ENCODE results near the gene WDR17. TPM values are rescaled to one million over a fixed set of nuclear protein-coding genes. Genes with fewer than 3 reads are reported as not detected.

The WDR17 gene
- total and polyA plus RNA-seq, 2 donors (not counting 1 experiment from before 2014, with no cell fraction given) = 2.1 to 7.1 TPM

DNA sequence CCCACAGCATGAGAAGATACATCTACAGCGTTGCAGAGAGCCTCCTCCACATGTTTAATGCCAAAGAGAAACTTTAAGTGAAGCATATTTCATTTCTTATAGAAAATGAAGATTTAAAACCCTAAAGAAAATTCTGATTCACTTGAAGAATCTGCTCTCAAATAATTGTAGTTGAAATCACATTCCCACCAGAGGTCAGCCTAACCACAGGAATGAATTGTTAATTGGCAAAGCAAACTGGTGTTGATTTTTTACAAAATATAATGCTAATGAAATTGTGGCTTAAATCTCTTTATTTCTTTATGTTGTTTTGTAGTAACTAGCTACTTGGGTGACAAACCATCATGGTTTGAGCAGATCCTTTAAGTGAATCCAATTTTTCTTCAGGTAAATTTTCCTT lies 31.1 kb upstream of the WDR17 start:
- DNase-seq = peak; percentile 53
- POLR2A ChIA-PET = interaction anchor here (0.5 kb wide), 1 partner anchor 160 kb away, joined by 5 read pairs; no protein-coding TSS in a partner anchor
- peaks cover 0 to 3% (median 0%) of the 10 kb centered on the region in 3 donors for H3K9me3 ChIP-seq (ENCODE audit: control extremely low read depth in 1 of 3, control insufficient read depth in 2 of 3, insufficient read depth in 1 of 3, low read length in 2 of 3)
- intact Hi-C loops (cut with micrococcal nuclease) = loop anchor here (1.0 kb wide), 1 partner anchor 307 kb away; no protein-coding TSS in a partner anchor
- H3K27ac ChIP-seq (ENCODE audit: low read length in 2 of 2) = no peak overlapping the region
- TF ChIP-seq CTCF (IDR thresholded peaks at IDR 0.05) (peak; percentile 53), EZH2 (IDR thresholded peaks at IDR 0.05; ENCODE audit: borderline replicate concordance, insufficient read depth, low read depth, low read length, poor library complexity, severe bottlenecking) (no peak)
- CTCF ChIA-PET = interaction anchor here (1.0 to 4.6 kb wide), 10 partner anchors 11 to 1013 kb away, joined by 3 to 63 read pairs (median 4); no protein-coding TSS in a partner anchor
- WGBS (ENCODE audit: insufficient coverage) = no CpG with 5 or more reads among the region's 1 CpG
- Mint-ChIP-seq H3K4me3 (no peak overlapping the region), H3K27ac (no peak overlapping the region), H3K9me3 (ENCODE audit: insufficient read depth) (peaks cover 3% of the 10 kb centered on the region), H3K27me3 (no peaks in the 10 kb centered on the region), H3K4me1 (peaks cover 2% of the 10 kb centered on the region)
- H2AFZ ChIP-seq (ENCODE audit: insufficient read depth, low read depth, low read length, poor library complexity, severe bottlenecking) = no peak overlapping the region
- no peak overlapping the region for H3K4me2 ChIP-seq (replicated peaks; ENCODE audit: low read depth, low read length, poor library complexity, severe bottlenecking)
- no peaks in the 10 kb centered on the region for H4K20me1 ChIP-seq (ENCODE audit: control insufficient read depth, insufficient read depth, low read length, poor library complexity, severe bottlenecking)
- peaks cover 0 to 7% of the 10 kb centered on the region in 2 donors for H3K4me1 ChIP-seq (ENCODE audit: control insufficient read depth in 2 of 2, insufficient read depth in 2 of 2, low read length in 2 of 2)
- H3K9ac ChIP-seq (ENCODE audit: low read length) = no peak overlapping the region
- no peaks in the 10 kb centered on the region for H3K79me2 ChIP-seq (ENCODE audit: control insufficient read depth, insufficient read depth, low read length)
- no peaks in the 10 kb centered on the region for H3K27me3 ChIP-seq (replicated peaks in 1 of 4; ENCODE audit: control extremely low read depth in 1 of 4, control insufficient read depth in 3 of 4, insufficient read depth in 4 of 4, low read length in 3 of 4)
- no peak for ATAC-seq (ENCODE audit: low read depth)
- no peak overlapping the region for H3K4me3 ChIP-seq (ENCODE audit: control extremely low read depth in 1 of 5, extremely low read depth in 1 of 5, insufficient read depth in 1 of 5, low read depth in 2 of 5, low read length in 4 of 5)
- H3K36me3 ChIP-seq (replicated peaks in 1 of 2; ENCODE audit: control extremely low read depth in 1 of 2, control insufficient read depth in 1 of 2, extremely low read depth in 1 of 2, insufficient read depth in 2 of 2, low read length in 1 of 2) = no peaks in the 10 kb centered on the region

DNA sequence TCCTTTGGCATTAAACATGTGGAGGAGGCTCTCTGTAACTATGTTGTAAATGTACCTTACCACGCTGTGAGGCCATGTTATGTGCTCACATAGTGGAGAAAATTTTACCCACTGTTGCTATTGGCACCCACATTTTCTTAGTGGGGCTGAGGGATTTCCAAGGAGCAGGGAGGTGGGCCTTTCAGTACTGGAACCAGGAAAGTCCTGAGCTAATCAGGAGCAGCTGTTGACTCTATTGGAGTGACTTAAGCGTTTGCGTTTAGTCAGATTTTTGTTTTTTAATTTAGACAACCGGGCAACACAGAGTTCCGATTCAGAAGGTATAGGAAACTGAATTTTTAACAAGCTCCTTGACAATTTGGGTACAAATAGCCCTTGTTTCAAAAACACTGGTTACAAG lies 30.7 kb upstream of the WDR17 start:
- H3K4me1 ChIP-seq (ENCODE audit: control insufficient read depth in 2 of 2, insufficient read depth in 2 of 2, low read length in 2 of 2) = peaks cover 0 to 7% of the 10 kb centered on the region in 2 donors
- intact Hi-C loops (cut with micrococcal nuclease) = loop anchor here (1.0 kb wide), 1 partner anchor 306 kb away; no protein-coding TSS in a partner anchor
- H3K27me3 Mint-ChIP-seq = no peaks in the 10 kb centered on the region

More for the DNA sequence above, 30.7 kb upstream of the WDR17 start:
- H3K79me2 ChIP-seq (ENCODE audit: control insufficient read depth, insufficient read depth, low read length) = no peaks in the 10 kb centered on the region
- H4K20me1 ChIP-seq (ENCODE audit: control insufficient read depth, insufficient read depth, low read length, poor library complexity, severe bottlenecking) = no peaks in the 10 kb centered on the region
- Mint-ChIP-seq H3K4me3 (no peak overlapping the region), H3K9me3 (ENCODE audit: insufficient read depth) (peaks cover 3% of the 10 kb centered on the region), H3K27ac (no peak overlapping the region), H3K4me1 (peaks cover 2% of the 10 kb centered on the region)
- H2AFZ ChIP-seq (ENCODE audit: insufficient read depth, low read depth, low read length, poor library complexity, severe bottlenecking) = no peak overlapping the region
- no peaks in the 10 kb centered on the region for H3K27me3 ChIP-seq (replicated peaks in 1 of 4; ENCODE audit: control extremely low read depth in 1 of 4, control insufficient read depth in 3 of 4, insufficient read depth in 4 of 4, low read length in 3 of 4)
- peaks cover 0 to 4% (median 0%) of the 10 kb centered on the region in 3 donors for H3K9me3 ChIP-seq (ENCODE audit: control extremely low read depth in 1 of 3, control insufficient read depth in 2 of 3, insufficient read depth in 1 of 3, low read length in 2 of 3)
- DNase-seq (no peak), ATAC-seq (ENCODE audit: low read depth) (no peak)
- no peak overlapping the region for H3K4me3 ChIP-seq (ENCODE audit: control extremely low read depth in 1 of 5, extremely low read depth in 1 of 5, insufficient read depth in 1 of 5, low read depth in 2 of 5, low read length in 4 of 5)
- H3K9ac ChIP-seq (ENCODE audit: low read length) = no peak overlapping the region
- no peak overlapping the region for H3K4me2 ChIP-seq (replicated peaks; ENCODE audit: low read depth, low read length, poor library complexity, severe bottlenecking)
- ChIA-PET CTCF (interaction anchor here (1.0 to 4.6 kb wide), 11 partner anchors 11 to 1012 kb away, joined by 3 to 63 read pairs (median 4); partner anchors contain the start of gene WDR17), POLR2A (interaction anchor here (0.5 kb wide), 1 partner anchor 160 kb away, joined by 5 read pairs; no protein-coding TSS in a partner anchor)
- no peak overlapping the region for H3K27ac ChIP-seq (ENCODE audit: low read length in 2 of 2)
- H3K36me3 ChIP-seq (replicated peaks in 1 of 2; ENCODE audit: control extremely low read depth in 1 of 2, control insufficient read depth in 1 of 2, extremely low read depth in 1 of 2, insufficient read depth in 2 of 2, low read length in 1 of 2) = no peaks in the 10 kb centered on the region
- 100% methylated on average over 2 of the region's 5 CpGs for WGBS (ENCODE audit: insufficient coverage)
- TF ChIP-seq EZH2 (IDR thresholded peaks at IDR 0.05; ENCODE audit: borderline replicate concordance, insufficient read depth, low read depth, low read length, poor library complexity, severe bottlenecking) = no peak
- no peak for TF ChIP-seq CTCF (IDR thresholded peaks at IDR 0.05)

Data from B cell (primary cell).